ENCODE measurements around the gene CHMP4A.

Gene CHMP4A

GRCh38 chr14:24212924-24213865, at the start of gene CHMP4A:
Gene CHMP4A (minus strand): TSS chr14:24213488. CDS start chr14:24213439, 49 bp downstream.
- peak; percentile 84 for DNase-seq (ENCODE audit: low spot score)

DNA sequence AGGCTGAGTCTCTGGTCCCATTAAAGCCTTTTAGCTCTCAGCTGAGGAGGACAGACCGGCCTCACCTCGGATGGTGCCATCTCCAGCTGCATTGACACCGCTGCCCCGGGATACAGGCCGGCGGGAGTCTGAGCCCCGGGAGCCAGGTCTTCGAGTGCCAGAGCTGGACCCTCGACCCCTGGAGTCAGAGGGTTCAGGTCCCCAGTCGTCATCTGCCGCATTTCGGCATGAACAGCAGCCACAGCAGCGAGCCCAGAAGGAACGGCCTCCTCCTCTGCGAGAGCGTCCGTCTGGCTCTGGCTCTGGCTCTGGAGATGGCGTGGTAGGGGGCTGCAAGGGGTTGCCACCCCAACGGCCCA, 48.7 kb upstream of the CHMP4A start:
- no peak for DNase-seq (ENCODE audit: low spot score)

GRCh38 chr14:24261256-24261968, 48.1 kb upstream of the CHMP4A start:
- DNase-seq (ENCODE audit: low spot score) = no peak

- DNase-seq (ENCODE audit: low spot score) = no peak
Observed at GRCh38 chr14:24260780-24261157, 47.5 kb upstream of the CHMP4A start.

DNA sequence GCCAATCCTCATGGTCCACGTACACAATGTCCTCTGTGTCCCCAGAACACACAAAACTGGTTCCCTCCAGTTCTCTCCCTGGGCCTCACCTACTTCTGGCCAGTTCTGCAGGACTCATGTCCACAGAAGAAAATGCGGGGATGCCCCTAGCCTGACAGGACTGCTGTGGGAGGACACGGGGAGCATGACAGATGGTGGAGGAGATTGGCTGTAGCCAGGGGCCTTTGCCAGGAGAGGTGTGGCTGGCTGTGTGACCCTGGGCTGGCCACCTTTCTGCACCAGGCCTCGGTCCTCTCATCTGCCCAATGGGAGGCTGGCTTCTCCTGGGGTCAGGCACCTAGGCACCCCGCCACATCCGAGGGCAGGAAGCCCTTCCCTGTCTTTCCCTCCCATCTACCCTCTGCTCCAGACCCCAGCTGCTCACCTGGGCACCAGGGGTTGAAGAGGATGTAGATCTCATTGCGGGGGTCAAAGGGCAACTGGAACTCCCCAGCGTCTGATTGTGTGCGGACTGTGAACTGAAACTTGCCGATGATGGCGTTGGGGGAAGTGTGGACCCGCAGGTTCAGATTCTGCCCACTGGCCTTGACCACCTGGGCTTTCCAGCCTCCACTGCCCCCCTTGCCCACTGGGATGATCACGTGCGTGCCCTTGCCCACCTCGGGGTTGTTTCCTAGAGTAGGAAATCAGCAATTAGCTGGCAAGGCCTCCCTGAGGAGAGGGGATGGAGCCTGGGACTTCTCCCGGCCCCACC, 46.9 kb upstream of the CHMP4A start:
- DNase-seq (ENCODE audit: low spot score) = no peak

DNA sequence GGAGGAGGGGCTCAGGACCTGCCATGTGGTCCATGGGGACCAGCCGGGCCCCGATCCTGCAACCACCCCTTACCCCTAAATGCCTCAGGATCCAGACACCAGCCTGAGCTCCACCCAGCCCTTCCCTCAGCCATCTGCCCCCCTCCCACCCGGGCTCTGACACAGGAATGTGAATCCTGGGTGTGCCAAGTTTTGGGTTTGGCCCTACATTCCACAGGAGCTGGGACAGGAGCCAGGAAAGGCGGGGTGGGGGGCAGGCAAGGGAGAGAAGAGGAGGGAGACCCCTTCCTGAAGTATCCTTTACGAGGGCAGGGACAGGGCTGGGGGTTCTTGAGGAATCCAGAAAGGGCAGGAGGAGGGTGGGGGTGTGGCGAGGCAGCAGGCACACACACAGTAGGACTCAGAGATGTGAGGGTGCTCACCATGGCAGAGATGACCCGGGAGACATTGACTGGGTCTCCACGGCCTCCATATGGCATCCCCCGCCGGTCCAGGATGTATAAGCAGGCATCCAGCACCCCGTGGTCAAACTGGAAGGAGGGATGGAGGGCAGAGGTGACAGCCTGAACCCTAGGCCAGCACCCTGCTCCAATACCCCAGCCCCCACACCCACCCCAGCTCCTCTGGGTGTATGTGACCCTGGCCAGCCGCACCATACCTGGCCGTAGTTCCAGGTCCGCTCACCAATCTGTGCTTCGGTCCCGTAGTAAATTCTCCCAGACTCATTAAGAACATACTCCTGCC, 46.2 kb upstream of the CHMP4A start:
- DNase-seq (ENCODE audit: low spot score) = no peak

- no peak for DNase-seq (ENCODE audit: low spot score)
Observed at GRCh38 chr14:24258548-24259265, 45.4 kb upstream of the CHMP4A start.

- no peak for DNase-seq (ENCODE audit: low spot score)
Observed at GRCh38 chr14:24258119-24258518, 44.8 kb upstream of the CHMP4A start.

DNA sequence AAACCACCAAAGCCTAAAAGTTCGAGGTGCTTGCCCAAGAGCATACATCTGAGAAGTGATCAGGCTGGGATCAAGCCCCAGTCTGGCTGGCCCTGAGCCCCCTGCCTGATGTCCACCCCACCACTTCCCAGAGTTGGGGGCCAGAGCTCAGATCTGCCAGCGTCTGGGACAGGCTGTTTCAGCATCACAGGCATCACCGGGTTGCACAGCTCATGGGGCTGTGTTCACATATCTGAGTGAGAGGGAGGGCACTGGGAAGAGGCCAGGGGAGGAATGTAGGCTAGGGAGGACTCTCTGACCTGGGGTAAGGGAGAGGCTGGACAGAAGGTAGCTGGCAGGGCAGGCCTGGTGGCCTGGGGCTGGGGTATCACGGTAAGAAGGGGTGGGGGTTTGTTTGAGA, 43.7 kb upstream of the CHMP4A start:
- DNase-seq (ENCODE audit: low spot score) = no peak

- peak; percentile 29 for DNase-seq (ENCODE audit: low spot score)
Observed at GRCh38 chr14:24255931-24256711, 42.8 kb upstream of the CHMP4A start.

- no peak for DNase-seq (ENCODE audit: low spot score)
Observed at GRCh38 chr14:24255438-24255837, 42.1 kb upstream of the CHMP4A start.

GRCh38 chr14:24254630-24255392, 41.5 kb upstream of the CHMP4A start:
- DNase-seq (ENCODE audit: low spot score) = no peak

GRCh38 chr14:24253936-24254335, 40.6 kb upstream of the CHMP4A start:
- no peak for DNase-seq (ENCODE audit: low spot score)

GRCh38 chr14:24252289-24253124, 39.2 kb upstream of the CHMP4A start:
- DNase-seq (ENCODE audit: low spot score) = no peak

DNA sequence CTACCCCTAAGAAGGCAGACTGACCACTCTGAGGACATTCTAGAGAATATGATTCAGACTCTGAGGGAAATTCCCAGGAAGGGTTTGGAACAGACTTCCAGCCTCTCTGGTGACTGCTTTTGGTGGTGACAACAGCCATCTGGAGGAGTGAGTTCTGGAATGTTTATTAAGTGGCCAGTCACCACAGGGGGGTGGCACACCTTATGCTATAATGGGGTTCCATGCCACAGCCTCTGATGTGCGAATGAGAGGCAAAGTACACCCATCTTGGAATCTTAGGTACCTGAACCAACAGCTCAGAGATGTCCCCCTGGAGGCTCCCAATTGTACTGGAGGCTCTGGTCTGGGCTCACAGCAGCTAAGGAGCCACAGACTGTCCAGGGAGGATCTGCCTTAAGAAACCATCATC, 38.6 kb upstream of the CHMP4A start:
- no peak for DNase-seq (ENCODE audit: low spot score)

- DNase-seq (ENCODE audit: low spot score) = no peak
Observed at GRCh38 chr14:24250354-24250753, 37.1 kb upstream of the CHMP4A start.

- DNase-seq (ENCODE audit: low spot score) = no peak
Observed at GRCh38 chr14:24249230-24250021, 36.1 kb upstream of the CHMP4A start.

DNA sequence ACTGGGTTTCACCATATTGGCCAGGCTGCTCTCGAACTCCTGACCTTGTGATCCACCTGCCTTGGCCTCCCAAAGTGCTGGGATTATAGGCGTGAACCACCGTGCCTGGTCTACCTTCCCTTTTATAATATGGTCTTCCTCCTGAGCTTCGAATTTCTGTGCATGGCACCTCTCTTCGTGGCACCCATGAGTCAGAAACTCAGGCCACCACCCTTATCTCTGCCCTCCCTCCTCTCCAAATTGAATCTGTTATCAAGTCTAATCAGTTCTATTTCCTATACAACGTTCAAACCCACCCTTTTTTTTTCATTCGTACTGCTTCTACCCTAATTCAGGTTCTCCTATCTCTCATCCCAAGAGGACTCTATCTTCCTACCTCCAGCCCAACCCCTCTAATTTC, 34.1 kb upstream of the CHMP4A start:
- no peak for DNase-seq (ENCODE audit: low spot score)
